GM20000 (cell line): ENCODE results near the gene CEMIP2.

Source experiments
- DNase-seq: peaks from one replicate; pipeline ENCODE4 v3.0.0; 2012; ENCODE audit warnings: low spot score
- CTCF ChIP-seq: IDR thresholded peaks from 2 replicates; pipeline ENCODE4 v1.5.1; 2012; ENCODE audit warnings: mild to moderate bottlenecking, control low read depth; ENCODE audit errors: extremely low read depth, missing control alignments

CEMIP2 gene

GRCh38 chr9:71769175-71770161, 1.2 kb upstream of the CEMIP2 start:
- TF ChIP-seq CTCF: no peak
- DNase-seq: peak; percentile 44

- no peak for TF ChIP-seq CTCF
- no peak for DNase-seq
Measured at GRCh38 chr9:71767776-71768321, 464 bp downstream of the CEMIP2 start.

- TF ChIP-seq CTCF: no peak
- DNase-seq: no peak
Measured at GRCh38 chr9:71767163-71767775, 1.0 kb downstream of the CEMIP2 start.

- peak; percentile 25 for DNase-seq
- TF ChIP-seq CTCF: no peak
Measured at GRCh38 chr9:71766663-71767062, 1.6 kb downstream of the CEMIP2 start.

GRCh38 chr9:71765693-71766092, 2.6 kb downstream of the CEMIP2 start:
- TF ChIP-seq CTCF: no peak
- no peak for DNase-seq

- no peak for TF ChIP-seq CTCF
- no peak for DNase-seq
Measured at GRCh38 chr9:71764891-71765290, 3.4 kb downstream of the CEMIP2 start.

GRCh38 chr9:71764463-71764862, 3.9 kb downstream of the CEMIP2 start:
- no peak for TF ChIP-seq CTCF
- DNase-seq: no peak
